Measurements from ENCODE around the gene RAB28.

Gene RAB28

GRCh38 chr4:13509442-13509841, 25.3 kb upstream of the RAB28 start:
- no peak for DNase-seq (ENCODE audit: low read depth)
- H3K4me3 ChIP-seq (ENCODE audit: control insufficient read depth, low read depth, low read length): no peak overlapping the region
- no peak for TF ChIP-seq CTCF (IDR thresholded peaks at IDR 0.05; ENCODE audit: control insufficient read depth, insufficient read depth, low read depth, low read length, missing control alignments)

- TF ChIP-seq CTCF (IDR thresholded peaks at IDR 0.05; ENCODE audit: control insufficient read depth, insufficient read depth, low read depth, low read length, missing control alignments): no peak
- H3K4me3 ChIP-seq (ENCODE audit: control insufficient read depth, low read depth, low read length): no peak overlapping the region
- no peak for DNase-seq (ENCODE audit: low read depth)
These were observed 20.2 kb upstream of the RAB28 start for GRCh38 chr4:13504374-13504773.

- H3K4me3 ChIP-seq (ENCODE audit: control insufficient read depth, low read depth, low read length): no peak overlapping the region
- DNase-seq (ENCODE audit: low read depth): no peak
- no peak for TF ChIP-seq CTCF (IDR thresholded peaks at IDR 0.05; ENCODE audit: control insufficient read depth, insufficient read depth, low read depth, low read length, missing control alignments)
These were observed 14.3 kb upstream of the RAB28 start for GRCh38 chr4:13498469-13498868.

- no peak overlapping the region for H3K4me3 ChIP-seq (ENCODE audit: control insufficient read depth, low read depth, low read length)
- no peak for DNase-seq (ENCODE audit: low read depth)
- TF ChIP-seq CTCF (IDR thresholded peaks at IDR 0.05; ENCODE audit: control insufficient read depth, insufficient read depth, low read depth, low read length, missing control alignments): no peak
These were observed 12.5 kb upstream of the RAB28 start for GRCh38 chr4:13496605-13497004.

GRCh38 chr4:13495753-13496152, 11.6 kb upstream of the RAB28 start:
- H3K4me3 ChIP-seq (ENCODE audit: control insufficient read depth, low read depth, low read length): no peak overlapping the region
- no peak for TF ChIP-seq CTCF (IDR thresholded peaks at IDR 0.05; ENCODE audit: control insufficient read depth, insufficient read depth, low read depth, low read length, missing control alignments)
- no peak for DNase-seq (ENCODE audit: low read depth)

- H3K4me3 ChIP-seq (ENCODE audit: control insufficient read depth, low read depth, low read length): no peak overlapping the region
- DNase-seq (ENCODE audit: low read depth): no peak
- TF ChIP-seq CTCF (IDR thresholded peaks at IDR 0.05; ENCODE audit: control insufficient read depth, insufficient read depth, low read depth, low read length, missing control alignments): no peak
These were observed 9.7 kb upstream of the RAB28 start for GRCh38 chr4:13493793-13494192.

GRCh38 chr4:13492747-13493146, 8.6 kb upstream of the RAB28 start:
- no peak for TF ChIP-seq CTCF (IDR thresholded peaks at IDR 0.05; ENCODE audit: control insufficient read depth, insufficient read depth, low read depth, low read length, missing control alignments)
- no peak overlapping the region for H3K4me3 ChIP-seq (ENCODE audit: control insufficient read depth, low read depth, low read length)
- no peak for DNase-seq (ENCODE audit: low read depth)
